K562 (cell line): ENCODE measurements around the gene DOK1. TPM values are rescaled to one million over a fixed set of nuclear protein-coding genes. Genes with fewer than 3 reads are reported as not detected.

Experiments
- COPS2 ChIP-seq: fragments of 450-650 bp; conservative IDR thresholded peaks from 2 replicates; pipeline ENCODE4 v1.6.1; 2016; ENCODE audit warnings: mild to moderate bottlenecking, moderate library complexity
- CREM ChIP-seq: IDR thresholded peaks from 2 replicates; pipeline ENCODE4 v1.6.1; 2014; ENCODE audit warnings: antibody characterized with exemption, low read depth
- FOSL1 ChIP-seq: fragments of 200-800 bp; sonication (Bioruptor generic); conservative IDR thresholded peaks from 2 replicates; pipeline ENCODE4 v1.6.1; 2016; ENCODE audit warnings: missing genetic modification characterization, missing compliant biosample characterization
- KLF1 ChIP-seq: fragments of 450-650 bp; IDR thresholded peaks from 2 replicates; pipeline ENCODE4 v1.6.1; 2016; ENCODE audit warnings: missing genetic modification characterization, missing compliant biosample characterization
- MNT ChIP-seq, 2 experiments: fragments of 450-650 bp; conservative IDR thresholded peaks; 2 replicates each; pipeline ENCODE4 v1.6.1; 2017; ENCODE audit warnings: mild to moderate bottlenecking in 2 of 2, moderate library complexity in 2 of 2
- NFRKB ChIP-seq: fragments of 450-650 bp; IDR thresholded peaks from 2 replicates; pipeline ENCODE4 v1.6.1; 2016; ENCODE audit warnings: low read depth
- NR1H2 ChIP-seq: sonication (generic); formaldehyde crosslinking; IDR thresholded peaks from 2 replicates; pipeline ENCODE4 v1.4.0; 2020; ENCODE audit warnings: mild to moderate bottlenecking, missing genetic modification reagents
- REST ChIP-seq, 2 experiments: fragments of 450-650 bp; formaldehyde crosslinking in 1 of 2; IDR thresholded peaks; 2 replicates each; pipeline versions ENCODE4 v1.4.0 to v1.6.1; 2014 to 2020; ENCODE audit warnings: mild to moderate bottlenecking in 2 of 2, borderline replicate concordance in 1 of 2, low read depth in 1 of 2
- RFX5 ChIP-seq: IDR thresholded peaks from 2 replicates; pipeline ENCODE4 v1.6.1; 2011; ENCODE audit warnings: low read depth, mild to moderate bottlenecking, improper control_type of control experiment, low read length
- polyA plus RNA-seq, 8 experiments: library from polyadenylated mRNA; depleted of rRNA in 4 of 8; stranded (reverse) in 5 of 8; unstranded in 3 of 8; fragments of >200 nt; fragmentation: Nextera tagmentation in 2 of 8; fragmentation: Illumina TruSeq in 1 of 8; extraction: Ambion mirVana in 2 of 8; extraction: Trizol in 1 of 8; gene quantifications; 2 replicates each; pipeline versions ENCODE4 v1.2.1 to v1.2.3, GENCODE V29; 2011 to 2014; ENCODE audit warnings: inconsistent platforms in 1 of 8, missing spikeins in 1 of 8
- total RNA-seq, 7 experiments: library from RNA; depleted of rRNA in 6 of 7; stranded (reverse); fragments of >200 nt in 6 of 7; fragmentation: Illumina TruSeq in 2 of 7; extraction: Trizol in 2 of 7; gene quantifications; 2 replicates each; pipeline versions ENCODE4 v1.2.1 to v1.2.3, GENCODE V29; 2011 to 2021; ENCODE audit warnings: low replicate concordance in 1 of 7
- TF ChIP-seq, protein P1 (sequence below): sonication (generic); formaldehyde crosslinking; IDR thresholded peaks from 2 replicates; pipeline ENCODE4 v1.8.1; 2023; ENCODE audit warnings: mild to moderate bottlenecking, missing genetic modification reagents
- TF ChIP-seq, protein P2 (sequence below), 2 experiments: fragments of 200-800 bp in 1 of 2; sonication (Bioruptor generic) in 1 of 2; sonication (generic) in 1 of 2; formaldehyde crosslinking in 1 of 2; IDR thresholded peaks in 1 of 2; conservative IDR thresholded peaks in 1 of 2; 2 replicates each; pipeline versions ENCODE4 v1.5.0 to v1.6.1; 2016 to 2020; ENCODE audit warnings: missing compliant biosample characterization in 1 of 2, missing genetic modification characterization in 1 of 2, missing genetic modification reagents in 1 of 2

Gene DOK1
- total and polyA plus RNA-seq, 9 of the 15 experiments (the other 6 are each of a cell fraction or from before 2014, with no cell fraction given): 0.59 to 36.4 (median 16.1) TPM

GRCh38 chr2:74553892-74554819 is at the start of gene DOK1, which contains the start of gene LOXL3 (continued):
- peak; percentile 30 to 74; a peak in 3 of 4 replicates for TF ChIP-seq MNT (conservative IDR thresholded peaks at IDR 0.05)
- TF ChIP-seq, protein P1, sequence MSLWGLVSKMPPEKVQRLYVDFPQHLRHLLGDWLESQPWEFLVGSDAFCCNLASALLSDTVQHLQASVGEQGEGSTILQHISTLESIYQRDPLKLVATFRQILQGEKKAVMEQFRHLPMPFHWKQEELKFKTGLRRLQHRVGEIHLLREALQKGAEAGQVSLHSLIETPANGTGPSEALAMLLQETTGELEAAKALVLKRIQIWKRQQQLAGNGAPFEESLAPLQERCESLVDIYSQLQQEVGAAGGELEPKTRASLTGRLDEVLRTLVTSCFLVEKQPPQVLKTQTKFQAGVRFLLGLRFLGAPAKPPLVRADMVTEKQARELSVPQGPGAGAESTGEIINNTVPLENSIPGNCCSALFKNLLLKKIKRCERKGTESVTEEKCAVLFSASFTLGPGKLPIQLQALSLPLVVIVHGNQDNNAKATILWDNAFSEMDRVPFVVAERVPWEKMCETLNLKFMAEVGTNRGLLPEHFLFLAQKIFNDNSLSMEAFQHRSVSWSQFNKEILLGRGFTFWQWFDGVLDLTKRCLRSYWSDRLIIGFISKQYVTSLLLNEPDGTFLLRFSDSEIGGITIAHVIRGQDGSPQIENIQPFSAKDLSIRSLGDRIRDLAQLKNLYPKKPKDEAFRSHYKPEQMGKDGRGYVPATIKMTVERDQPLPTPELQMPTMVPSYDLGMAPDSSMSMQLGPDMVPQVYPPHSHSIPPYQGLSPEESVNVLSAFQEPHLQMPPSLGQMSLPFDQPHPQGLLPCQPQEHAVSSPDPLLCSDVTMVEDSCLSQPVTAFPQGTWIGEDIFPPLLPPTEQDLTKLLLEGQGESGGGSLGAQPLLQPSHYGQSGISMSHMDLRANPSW (CRISPR knock-in tag): 0 out of 2 replicates have a peak, but pooled peaks have one; percentile 61
- peak; percentile 49; the same call in 1 of the 2 replicates for TF ChIP-seq NFRKB
- peak; percentile 67 for TF ChIP-seq FOSL1
- TF ChIP-seq REST (IDR thresholded peaks at IDR 0.05; ENCODE audit: borderline replicate concordance): no peak
- TF ChIP-seq REST (CRISPR knock-in tag; IDR thresholded peaks at IDR 0.05; ENCODE audit: low read depth): 0 out of 2 replicates have a peak, but pooled peaks have one; percentile 27
- TF ChIP-seq, protein P2, sequence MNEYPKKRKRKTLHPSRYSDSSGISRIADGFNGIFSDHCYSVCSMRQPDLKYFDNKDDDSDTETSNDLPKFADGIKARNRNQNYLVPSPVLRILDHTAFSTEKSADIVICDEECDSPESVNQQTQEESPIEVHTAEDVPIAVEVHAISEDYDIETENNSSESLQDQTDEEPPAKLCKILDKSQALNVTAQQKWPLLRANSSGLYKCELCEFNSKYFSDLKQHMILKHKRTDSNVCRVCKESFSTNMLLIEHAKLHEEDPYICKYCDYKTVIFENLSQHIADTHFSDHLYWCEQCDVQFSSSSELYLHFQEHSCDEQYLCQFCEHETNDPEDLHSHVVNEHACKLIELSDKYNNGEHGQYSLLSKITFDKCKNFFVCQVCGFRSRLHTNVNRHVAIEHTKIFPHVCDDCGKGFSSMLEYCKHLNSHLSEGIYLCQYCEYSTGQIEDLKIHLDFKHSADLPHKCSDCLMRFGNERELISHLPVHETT (CRISPR knock-in tag; conservative IDR thresholded peaks at IDR 0.05 in 1 of 2, IDR thresholded peaks at IDR 0.05 in 1 of 2): peak in 1 of 2 experiments; percentile 92; a peak in 1 of 4 replicates
- no peak for TF ChIP-seq COPS2
- TF ChIP-seq KLF1 (tag): peak; percentile 82
- TF ChIP-seq NR1H2 (CRISPR knock-in tag): no peak
- peak; percentile 55; the same call in 1 of the 2 replicates for TF ChIP-seq RFX5
- TF ChIP-seq CREM: peak; percentile 99
